GM19351 (cell line): ENCODE data around the gene UGT1A3.

ENCODE experiments used
- ATAC-seq: cut with Tn5 transposase; IDR thresholded peaks from one replicate; pipeline ENCODE4 v1.9.1; 2021; ENCODE audit warnings: mild to moderate bottlenecking, moderate library complexity; ENCODE audit not compliant: unreplicated experiment

UGT1A3 gene

GRCh38 chr2:233756429-233757081, 27.7 kb downstream of the UGT1A3 start:
- ATAC-seq: no peak

GRCh38 chr2:233758141-233758540, 29.3 kb downstream of the UGT1A3 start:
- ATAC-seq: no peak

DNA sequence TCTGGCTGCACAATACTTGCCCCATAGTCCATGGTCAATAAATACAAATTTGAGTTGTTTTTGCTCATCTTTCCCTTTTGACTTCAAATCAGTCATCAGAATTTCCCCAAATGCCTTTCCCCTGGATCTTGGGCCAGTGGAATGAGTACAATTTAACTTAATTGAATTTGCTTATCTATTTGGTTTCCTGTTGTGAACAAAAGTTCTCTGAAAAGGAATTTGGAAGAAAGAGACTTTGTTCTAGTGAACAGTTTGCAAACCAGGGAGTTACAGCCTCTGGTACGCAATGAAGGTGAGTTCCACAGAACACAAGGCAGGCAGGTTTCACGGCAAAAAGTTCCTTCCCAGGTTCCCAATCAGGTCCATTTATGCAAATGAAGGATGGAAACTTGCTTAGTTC, 30.0 kb downstream of the UGT1A3 start:
- ATAC-seq: no peak

GRCh38 chr2:233760043-233760442, 31.2 kb downstream of the UGT1A3 start, which contains the start of gene UGT1A1:
Gene UGT1A1, plus strand, starts transcription at chr2:233760270. Its CDS starts 18 bp downstream, at chr2:233760288.
- no peak for ATAC-seq

DNA sequence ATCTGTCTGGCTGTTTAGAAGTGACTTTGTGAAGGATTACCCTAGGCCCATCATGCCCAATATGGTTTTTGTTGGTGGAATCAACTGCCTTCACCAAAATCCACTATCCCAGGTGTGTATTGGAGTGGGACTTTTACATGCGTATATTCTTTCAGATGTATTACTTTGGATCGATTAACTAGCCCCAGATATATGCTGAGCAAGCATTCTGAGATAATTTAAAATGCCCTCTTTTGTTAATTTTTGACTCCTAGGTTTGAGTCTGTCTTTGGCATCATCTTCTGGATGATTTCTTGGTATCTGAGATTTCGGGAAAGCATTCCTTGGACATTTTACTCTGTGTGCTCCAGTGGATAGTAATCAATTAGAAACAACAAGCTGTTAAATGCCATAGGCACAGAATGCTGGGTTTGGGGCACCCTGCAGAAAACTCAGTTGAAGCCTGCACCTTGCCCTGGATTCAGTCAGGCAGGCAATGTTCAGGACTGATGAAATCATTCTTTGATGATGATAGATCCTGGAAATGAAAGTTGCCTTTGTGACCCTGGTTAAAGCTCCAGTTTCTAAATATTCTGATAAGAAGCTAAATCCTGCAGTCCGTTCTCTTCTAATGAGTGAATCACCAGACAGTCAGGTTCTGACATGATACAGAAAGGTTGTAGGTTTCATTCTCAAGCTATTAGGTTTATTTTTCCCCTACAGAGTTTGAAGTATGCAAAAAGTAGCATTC, 32.4 kb downstream of the UGT1A3 start:
- no peak for ATAC-seq

DNA sequence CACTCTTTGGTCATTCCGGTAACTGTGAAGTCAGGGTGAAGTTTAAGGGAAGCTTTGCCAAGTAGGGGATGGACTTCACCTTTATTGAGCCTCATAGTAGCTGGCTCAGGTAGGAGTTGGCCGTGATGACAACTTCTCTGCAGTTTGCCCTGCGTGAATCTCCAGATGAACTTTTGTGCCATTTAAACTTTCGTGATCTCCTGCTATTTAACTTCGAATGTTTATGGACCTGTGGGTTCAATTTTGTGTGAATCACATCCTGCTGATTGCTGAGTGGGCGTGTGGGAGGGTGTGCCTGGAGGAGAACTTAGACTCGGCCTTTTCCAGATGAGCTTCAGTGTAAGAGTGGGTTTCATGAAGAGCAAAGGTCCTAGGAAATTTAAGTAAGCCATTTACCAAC, 35.4 kb downstream of the UGT1A3 start:
- no peak for ATAC-seq

GRCh38 chr2:233764761-233765160, 35.9 kb downstream of the UGT1A3 start:
- ATAC-seq: no peak

- ATAC-seq: no peak
Measured at GRCh38 chr2:233766416-233766815, 37.6 kb downstream of the UGT1A3 start.

DNA sequence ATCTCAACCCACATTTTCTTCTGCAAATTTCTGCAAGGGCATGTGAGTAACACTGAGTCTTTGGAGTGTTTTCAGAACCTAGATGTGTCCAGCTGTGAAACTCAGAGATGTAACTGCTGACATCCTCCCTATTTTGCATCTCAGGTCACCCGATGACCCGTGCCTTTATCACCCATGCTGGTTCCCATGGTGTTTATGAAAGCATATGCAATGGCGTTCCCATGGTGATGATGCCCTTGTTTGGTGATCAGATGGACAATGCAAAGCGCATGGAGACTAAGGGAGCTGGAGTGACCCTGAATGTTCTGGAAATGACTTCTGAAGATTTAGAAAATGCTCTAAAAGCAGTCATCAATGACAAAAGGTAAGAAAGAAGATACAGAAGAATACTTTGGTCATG, 39.2 kb downstream of the UGT1A3 start:
- ATAC-seq: no peak

DNA sequence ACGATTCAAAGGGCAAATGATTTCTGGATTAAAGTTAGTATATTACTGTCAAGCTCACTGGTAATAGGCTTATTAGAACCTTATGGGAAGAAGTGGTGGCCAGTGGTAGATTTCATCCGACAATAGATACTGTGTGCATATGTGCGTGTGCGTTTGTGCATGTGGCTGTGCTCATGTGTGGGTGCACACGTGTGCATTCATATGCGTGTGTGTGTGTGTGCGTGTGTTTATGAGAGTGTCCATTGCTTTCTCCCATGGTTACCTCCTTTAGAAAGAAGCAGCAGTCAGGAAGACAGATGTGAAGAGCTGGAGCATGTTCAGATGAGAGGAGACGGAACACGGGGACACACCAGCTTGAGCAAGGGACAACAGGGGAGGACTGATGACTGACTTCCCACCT, 40.4 kb downstream of the UGT1A3 start:
- no peak for ATAC-seq

GRCh38 chr2:233772153-233772552, 43.3 kb downstream of the UGT1A3 start:
- no peak for ATAC-seq

DNA sequence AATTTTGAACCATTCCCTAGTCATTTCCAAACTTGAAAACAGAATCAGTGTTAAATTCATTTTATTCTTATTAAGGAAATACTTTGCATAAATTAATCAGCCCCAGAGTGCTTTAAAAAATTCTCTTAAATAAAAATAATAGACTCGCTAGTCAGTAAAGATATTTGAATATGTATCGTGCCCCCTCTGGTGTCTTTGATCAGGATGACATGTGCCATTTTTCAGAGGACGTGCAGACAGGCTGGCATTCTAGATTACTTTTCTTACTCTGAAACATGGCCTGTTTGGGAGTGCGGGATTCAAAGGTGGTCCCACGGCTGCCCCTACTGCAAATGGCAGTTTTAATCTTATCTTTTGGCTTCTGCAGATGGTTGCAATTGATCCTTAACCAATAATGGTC, 43.7 kb downstream of the UGT1A3 start:
- no peak for ATAC-seq

- no peak for ATAC-seq
Measured at GRCh38 chr2:233773854-233774253, 45.0 kb downstream of the UGT1A3 start.

- ATAC-seq: no peak
Measured at GRCh38 chr2:233775414-233775813, 46.6 kb downstream of the UGT1A3 start.

- ATAC-seq: no peak
Measured at GRCh38 chr2:233778030-233778429, 49.2 kb downstream of the UGT1A3 start, which contains the start of gene MROH2A. Gene MROH2A, plus strand, starts transcription at chr2:233778330. Its CDS starts 1,029 bp downstream, at chr2:233779359.

DNA sequence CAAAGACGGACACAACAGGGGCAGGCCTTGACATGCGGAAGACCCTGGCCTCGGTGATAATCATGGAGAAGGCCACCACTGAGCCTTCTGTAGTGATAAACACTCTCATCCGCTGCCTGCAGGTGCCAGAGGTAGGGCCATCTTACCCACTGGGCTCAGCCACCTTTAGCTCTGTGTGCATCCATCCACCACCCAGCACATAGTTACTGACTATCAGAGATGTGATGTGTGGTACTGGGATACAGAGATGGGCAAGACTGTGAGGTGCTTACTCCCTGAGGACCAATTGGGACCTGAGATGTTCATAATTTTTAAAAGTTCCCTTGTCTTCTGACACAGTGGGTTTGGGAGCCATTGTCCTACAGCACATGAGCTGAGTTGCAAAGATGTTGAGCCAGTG, 50.9 kb downstream of the UGT1A3 start:
- no peak for ATAC-seq

- no peak for ATAC-seq
Measured at GRCh38 chr2:233780771-233781170, 51.9 kb downstream of the UGT1A3 start.

GRCh38 chr2:233789554-233789953, 60.7 kb downstream of the UGT1A3 start:
- ATAC-seq: no peak

DNA sequence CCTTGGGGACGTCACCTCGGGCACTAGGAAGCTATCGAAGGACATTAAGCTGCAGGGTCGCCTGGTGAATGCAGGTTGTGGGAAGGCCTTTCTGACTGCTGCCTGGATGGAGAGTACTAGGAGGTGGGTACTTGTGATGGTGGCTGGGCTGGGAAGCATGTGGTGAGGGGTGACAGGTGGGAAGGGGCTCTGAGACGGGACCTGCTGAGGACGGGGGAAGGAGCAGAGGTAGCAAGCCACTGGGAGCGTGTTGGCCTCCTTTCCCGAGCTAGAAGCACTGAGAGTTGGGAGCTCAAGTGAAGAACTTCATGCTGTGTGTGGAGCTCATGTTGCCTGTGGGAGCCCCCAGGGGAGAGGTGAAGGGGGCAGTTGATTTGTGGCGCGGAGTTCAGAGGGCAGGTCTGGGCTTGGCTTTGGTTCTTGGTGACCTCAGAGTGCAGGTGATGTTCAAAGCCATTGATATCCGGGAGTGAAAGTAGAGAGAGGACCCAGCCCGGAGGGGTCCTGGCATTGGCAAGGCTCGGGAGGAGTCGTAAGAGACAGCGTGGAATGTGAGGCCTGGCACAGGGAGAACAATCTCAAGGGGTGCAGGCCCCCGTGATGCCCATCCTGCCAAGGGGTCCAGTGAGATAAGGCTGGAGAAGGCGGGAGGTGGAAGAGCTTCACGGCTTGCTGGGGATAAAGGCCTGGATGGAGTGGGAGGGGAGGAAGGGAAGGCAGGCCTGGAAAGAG, 62.5 kb downstream of the UGT1A3 start:
- no peak for ATAC-seq

- no peak for ATAC-seq
Measured at GRCh38 chr2:233791883-233792329, 63.1 kb downstream of the UGT1A3 start.

DNA sequence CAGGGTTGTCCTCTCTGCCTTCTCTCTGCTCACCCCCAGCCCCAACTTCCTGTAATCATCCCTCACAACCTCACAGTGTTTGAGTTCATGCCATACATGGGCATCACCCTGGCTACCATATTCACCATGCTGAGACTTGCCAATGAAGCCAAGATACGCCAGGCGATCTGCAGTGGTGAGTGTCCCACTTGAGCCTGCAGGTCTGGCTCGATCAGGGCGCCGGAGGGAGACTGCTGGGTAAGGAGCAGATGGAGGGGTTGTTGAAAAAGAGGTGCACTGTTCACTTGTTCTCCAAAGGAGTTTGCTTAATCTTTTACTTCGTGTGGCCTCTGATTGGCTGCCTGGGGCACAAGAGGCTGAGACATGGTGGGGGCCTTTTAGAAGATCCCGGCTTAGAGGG, 63.9 kb downstream of the UGT1A3 start:
- no peak for ATAC-seq
